22Rv1 (cell line): Measurements from ENCODE around the gene PRAMEF12.

Experiments used
- H3K27ac ChIP-seq: fragments of 450-650 bp; 2 replicates; pipeline ENCODE4 v1.5.1; 2017
- ZFX ChIP-seq: fragments of 450-650 bp; IDR thresholded peaks from 2 replicates; pipeline ENCODE4 v1.6.1; 2017; ENCODE audit warnings: antibody characterized with exemption, borderline replicate concordance
- TF ChIP-seq, protein P1 (sequence below): fragments of 450-650 bp; IDR thresholded peaks from 2 replicates; pipeline ENCODE4 v1.5.1; 2017; ENCODE audit warnings: mild to moderate bottlenecking

Gene PRAMEF12

DNA sequence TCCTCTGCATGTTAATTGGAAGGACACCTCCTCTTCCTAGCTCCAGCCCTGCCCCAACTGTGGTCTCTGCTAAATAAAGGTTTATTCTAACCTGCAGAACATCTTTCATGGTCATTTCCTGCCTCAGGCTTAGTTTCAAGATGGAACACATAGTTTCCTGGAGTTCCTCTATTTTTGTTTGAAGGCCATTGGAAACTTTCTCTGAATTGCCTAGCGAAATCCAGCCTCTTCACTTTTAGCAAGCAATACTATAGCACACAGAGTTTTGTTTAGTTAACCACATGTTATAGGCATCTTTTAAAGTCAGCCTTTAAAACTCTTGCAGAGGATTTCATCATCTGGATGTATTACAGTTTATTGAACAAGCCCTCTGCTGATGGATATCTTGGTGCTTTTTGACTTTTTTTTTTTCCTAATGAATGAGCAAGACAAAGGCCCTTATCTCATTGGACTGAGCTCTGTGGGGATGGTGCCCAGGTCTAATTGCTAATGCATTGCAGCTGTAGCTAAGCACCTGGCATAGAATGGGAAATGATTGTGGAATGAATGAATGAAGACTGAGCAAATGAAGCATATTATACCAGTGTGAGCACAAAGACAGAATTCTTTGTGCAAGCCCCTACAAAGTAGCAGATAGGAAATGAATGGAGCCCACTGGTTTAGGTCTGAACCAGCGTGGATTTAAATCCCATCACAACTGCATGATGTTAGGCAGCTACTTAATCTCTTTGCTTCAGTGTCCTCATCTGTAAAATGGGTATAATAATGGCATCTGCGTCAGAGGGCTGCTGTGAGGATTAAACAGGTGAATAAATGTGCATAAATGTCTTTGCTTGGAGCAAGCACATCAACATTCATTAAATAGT, 28.2 kb upstream of the PRAMEF12 start:
- no peak for TF ChIP-seq ZFX
- TF ChIP-seq, protein P1, sequence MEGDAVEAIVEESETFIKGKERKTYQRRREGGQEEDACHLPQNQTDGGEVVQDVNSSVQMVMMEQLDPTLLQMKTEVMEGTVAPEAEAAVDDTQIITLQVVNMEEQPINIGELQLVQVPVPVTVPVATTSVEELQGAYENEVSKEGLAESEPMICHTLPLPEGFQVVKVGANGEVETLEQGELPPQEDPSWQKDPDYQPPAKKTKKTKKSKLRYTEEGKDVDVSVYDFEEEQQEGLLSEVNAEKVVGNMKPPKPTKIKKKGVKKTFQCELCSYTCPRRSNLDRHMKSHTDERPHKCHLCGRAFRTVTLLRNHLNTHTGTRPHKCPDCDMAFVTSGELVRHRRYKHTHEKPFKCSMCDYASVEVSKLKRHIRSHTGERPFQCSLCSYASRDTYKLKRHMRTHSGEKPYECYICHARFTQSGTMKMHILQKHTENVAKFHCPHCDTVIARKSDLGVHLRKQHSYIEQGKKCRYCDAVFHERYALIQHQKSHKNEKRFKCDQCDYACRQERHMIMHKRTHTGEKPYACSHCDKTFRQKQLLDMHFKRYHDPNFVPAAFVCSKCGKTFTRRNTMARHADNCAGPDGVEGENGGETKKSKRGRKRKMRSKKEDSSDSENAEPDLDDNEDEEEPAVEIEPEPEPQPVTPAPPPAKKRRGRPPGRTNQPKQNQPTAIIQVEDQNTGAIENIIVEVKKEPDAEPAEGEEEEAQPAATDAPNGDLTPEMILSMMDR, result no peak
- no peak overlapping the region for H3K27ac ChIP-seq

GRCh38 chr1:12745992-12746323, 27.6 kb upstream of the PRAMEF12 start, which contains the start of gene CFAP107:
CFAP107 (plus strand) TSS chr1:12746200; CDS start chr1:12746431, 231 bp downstream.
- TF ChIP-seq ZFX, result no peak
- TF ChIP-seq, protein P1, result no peak
- H3K27ac ChIP-seq, result no peak within 1 kb of the TSS

DNA sequence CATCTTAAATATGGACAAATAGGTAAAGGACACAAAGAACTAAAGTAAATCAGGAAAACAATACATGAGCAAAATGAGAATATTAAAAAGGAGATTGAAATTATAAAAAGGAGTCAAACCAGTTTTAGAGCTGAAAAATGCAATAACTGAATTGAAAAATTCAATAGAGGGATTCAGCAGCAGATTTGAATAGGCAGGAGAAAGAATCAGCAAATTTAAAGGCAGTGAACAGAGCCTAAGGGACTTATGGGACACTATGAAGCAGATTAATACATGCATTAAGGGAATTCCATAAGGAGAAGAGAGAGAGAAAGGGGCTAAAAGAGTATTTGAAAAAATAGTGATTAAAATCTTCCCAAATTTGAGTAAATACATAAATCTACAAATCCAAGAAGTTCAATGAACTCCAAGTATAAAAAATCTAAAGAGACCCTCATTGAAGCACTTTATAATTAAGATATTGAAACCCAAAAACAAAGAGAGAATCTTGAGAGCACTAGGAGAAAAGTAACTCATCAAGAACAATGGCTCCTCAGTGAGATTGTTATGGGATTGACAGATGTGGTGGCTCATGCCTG, 24.7 kb upstream of the PRAMEF12 start:
- TF ChIP-seq, protein P1, result no peak
- no peak for TF ChIP-seq ZFX
- no peak overlapping the region for H3K27ac ChIP-seq

DNA sequence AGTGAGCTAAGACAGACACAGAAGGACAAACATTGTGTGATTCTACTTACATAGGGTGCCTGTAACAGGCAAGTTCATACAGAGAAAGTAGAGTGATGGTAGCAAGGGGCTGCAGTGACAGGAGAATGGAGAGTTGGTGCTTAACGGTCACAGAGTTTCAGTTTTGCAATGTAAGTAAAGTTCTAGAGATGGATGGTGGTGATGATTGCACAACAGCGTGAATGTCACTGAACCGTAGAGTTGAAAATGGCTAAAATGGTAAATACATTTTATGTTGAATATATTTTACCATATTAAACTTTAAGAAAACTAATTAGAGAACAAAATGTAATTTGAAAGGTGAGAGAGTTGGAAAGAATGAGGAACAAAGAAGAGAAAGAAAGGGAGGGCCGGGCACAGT, 18.8 kb upstream of the PRAMEF12 start:
- H3K27ac ChIP-seq, result no peak overlapping the region
- TF ChIP-seq, protein P1, result no peak
- no peak for TF ChIP-seq ZFX

DNA sequence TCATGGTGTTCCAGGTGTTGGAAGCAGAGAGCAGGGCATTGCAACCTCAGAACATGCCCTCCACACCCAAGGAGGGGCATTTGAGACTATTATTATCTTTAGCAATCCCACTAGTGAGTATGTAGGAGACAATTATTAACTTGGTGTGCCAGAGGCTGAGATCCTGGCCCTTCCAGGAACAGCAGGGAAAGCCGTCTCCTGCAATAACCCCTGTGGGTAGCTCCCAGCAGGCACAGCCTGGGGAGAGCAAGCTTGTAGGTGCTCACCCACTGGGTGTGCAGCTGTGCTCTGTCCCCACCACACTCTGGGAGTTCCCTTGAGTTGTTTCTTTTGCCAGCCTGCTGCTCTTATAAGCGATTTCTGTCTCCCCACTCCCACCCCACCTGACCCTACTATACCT, 17.3 kb upstream of the PRAMEF12 start:
- TF ChIP-seq ZFX, result no peak
- TF ChIP-seq, protein P1, result no peak
- no peak overlapping the region for H3K27ac ChIP-seq

- TF ChIP-seq, protein P1, result no peak
- TF ChIP-seq ZFX, result no peak
- no peak overlapping the region for H3K27ac ChIP-seq
Measured at GRCh38 chr1:12756768-12757413, 16.6 kb upstream of the PRAMEF12 start.

DNA sequence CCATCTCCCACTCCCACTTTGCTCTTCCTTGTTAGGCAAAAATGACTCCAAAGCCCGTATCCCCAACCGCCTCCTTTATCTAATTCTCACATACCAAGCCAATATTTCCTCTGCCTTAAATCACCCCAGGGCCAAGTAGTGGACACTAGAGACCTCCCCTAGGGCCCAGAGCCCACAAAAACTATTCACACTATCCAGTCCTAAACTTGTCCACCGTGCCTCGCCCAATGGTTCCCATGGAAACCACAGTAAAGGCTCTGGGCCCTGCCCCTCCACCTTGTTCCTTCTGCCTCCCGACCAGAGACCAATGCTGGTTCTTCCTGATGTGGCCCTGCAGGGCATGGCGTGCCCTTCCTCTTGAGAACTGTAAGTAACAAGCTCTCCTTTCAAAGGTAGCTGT, 15.7 kb upstream of the PRAMEF12 start:
- no peak overlapping the region for H3K27ac ChIP-seq
- no peak for TF ChIP-seq ZFX
- TF ChIP-seq, protein P1, result no peak
